HUDEP-2 (cell line): ENCODE measurements around the gene RAB36.
A peak's percentile ranks its signal among the peaks of the same experiment; 100 is the strongest.

Experiments used
- DNase-seq, 76 experiments: peaks; one replicate each; lab custom pipeline; 2025; ENCODE audit not compliant: unreplicated experiment in 76 of 76; lab: John Stamatoyannopoulos, UW

RAB36 gene

DNA sequence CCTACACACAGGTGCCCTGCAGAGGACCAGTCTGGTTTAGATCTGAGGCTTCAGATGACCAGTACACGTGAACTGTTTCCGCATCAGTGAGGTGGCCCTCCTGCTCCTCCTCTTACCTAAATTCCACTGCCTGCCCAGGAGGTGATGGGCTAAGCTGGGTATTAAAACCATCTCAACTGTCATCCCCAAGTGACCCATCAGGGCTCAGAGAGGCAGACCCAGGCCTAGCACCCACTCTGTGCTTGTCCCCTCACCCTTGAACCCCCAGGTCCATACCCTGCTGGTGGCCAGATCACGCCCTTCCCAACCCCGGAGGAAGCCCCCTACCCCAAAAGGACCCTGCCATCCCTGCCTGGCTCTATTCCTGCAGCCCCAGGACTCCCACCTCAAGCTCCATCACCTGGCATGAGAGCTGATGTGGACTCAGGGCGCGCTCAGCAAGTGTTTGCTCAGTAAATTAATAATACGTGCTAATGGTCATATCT is 24.8 kb upstream of the RAB36 start:
- DNase-seq, result no peak

DNA sequence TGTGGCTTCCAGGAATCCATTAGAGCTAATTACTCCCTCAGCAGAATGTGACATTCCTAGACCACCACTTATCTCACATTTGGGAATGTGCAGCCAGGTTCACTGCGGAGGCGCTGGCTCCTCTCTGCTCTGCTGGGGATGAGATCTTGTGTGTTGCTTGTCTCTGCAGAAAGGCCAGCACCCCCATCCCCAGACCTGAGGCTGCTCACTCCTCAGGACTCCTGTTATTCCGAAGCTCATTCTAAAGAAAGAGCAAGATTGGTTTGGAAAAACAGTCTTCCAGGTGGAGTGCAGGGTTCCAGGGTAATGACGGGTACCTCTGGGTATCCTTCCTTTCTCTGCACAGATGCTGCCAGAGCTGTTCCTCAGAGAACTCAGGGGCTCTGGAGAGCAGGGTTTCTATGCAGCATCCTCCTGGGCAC is 24.3 kb upstream of the RAB36 start:
- no peak for DNase-seq

DNA sequence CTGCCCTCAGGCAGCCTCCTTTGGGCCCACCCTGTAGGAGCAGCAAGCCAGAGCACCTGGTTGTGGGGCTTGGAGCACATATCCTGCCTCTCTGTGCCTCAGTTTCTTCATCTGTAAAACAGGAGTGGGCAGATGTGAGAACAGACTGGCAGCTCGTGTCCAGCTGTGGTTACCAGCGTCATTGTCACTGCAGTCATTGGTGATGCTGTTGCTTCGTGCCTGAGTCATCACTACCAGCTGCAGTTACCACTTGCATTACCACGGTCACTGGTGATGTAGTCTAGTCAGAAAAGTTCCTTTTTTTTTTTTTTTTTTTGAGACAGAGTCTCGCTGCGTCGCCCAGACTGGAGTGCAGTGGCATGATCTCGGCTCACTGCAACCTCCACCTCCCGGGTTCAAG is 23.9 kb upstream of the RAB36 start:
- DNase-seq, result no peak

DNA sequence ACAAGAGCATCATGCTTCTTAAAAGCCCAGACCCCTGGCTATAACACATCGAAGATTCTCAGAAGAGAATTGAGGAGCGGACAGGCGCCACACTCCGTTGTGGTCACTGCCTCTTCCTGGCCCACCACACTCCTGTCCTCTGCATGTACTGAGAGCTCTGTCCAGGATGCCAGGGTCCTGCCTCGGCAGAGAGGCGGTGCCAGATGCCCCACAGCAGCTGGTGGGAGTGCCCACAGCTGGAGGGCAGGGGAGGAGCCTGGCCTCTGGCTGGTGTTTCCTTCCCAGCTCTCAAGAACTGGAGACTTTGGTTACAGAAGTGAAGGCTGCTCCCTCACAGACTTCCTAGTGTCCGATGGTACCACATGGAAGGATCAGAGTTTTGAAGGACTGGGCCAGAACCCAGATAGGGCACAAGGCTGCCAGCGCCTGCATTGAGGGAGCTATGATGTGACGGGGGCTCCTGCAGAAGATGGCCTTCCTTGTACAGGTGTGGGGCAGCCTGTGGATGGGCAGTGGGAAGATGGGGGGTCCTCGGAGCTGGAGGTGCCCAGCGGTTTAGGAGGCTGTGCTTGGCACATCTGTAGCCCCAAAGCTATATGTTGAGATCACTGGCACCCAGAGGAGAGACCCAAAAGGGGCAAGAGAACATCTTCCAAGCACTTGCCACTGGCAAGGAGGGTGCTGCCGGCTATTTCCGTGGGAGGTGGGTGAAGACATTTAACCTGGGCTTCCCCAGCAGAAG is 22.9 kb upstream of the RAB36 start:
- no peak for DNase-seq

DNA sequence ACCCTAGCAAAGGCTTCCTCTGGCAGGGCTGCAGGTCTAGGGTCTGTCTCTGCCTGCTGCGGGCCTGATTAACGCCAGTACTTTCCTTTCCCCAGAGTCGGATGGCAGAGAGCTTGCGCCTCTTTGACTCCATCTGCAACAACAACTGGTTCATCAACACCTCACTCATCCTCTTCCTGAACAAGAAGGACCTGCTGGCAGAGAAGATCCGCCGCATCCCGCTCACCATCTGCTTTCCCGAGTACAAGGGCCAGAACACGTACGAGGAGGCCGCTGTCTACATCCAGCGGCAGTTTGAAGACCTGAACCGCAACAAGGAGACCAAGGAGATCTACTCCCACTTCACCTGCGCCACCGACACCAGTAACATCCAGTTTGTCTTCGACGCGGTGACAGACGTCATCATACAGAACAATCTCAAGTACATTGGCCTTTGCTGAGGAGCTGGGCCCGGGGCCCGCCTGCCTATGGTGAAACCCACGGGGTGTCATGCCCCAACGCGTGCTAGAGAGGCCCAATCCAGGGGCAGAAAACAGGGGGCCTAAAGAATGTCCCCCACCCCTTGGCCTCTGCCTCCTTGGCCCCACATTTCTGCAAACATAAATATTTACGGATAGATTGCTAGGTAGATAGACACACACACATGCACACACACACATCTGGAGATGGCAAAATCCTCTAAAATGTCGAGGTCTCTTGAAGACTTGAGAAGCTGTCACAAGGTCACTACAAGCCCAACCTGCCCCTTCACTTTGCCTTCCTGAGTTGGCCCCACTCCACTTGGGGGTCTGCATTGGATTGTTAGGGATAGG is 22.1 kb upstream of the RAB36 start:
- no peak for DNase-seq

DNA sequence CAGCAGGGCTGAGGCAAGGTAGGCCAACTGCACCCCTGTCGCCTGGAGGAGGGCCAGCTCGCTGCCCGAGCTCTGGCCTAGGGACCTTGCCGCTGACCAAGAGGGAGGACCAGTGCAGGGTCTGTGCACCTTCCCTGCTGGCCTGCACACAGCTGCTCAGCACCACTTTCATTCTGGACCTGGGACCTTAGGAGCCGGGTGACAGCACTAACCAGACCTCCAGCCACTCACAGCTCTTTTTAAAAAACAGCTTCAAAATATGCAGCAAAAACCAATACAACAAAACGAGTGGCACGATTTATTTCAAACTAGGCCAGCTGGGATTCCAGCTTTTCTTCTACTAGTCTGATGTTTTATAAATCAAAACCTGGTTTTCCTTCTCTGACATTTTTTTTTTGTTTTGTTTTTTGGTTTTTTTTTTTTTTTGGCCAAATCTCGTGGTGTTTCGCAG is 21.4 kb upstream of the RAB36 start:
- no peak for DNase-seq

DNA sequence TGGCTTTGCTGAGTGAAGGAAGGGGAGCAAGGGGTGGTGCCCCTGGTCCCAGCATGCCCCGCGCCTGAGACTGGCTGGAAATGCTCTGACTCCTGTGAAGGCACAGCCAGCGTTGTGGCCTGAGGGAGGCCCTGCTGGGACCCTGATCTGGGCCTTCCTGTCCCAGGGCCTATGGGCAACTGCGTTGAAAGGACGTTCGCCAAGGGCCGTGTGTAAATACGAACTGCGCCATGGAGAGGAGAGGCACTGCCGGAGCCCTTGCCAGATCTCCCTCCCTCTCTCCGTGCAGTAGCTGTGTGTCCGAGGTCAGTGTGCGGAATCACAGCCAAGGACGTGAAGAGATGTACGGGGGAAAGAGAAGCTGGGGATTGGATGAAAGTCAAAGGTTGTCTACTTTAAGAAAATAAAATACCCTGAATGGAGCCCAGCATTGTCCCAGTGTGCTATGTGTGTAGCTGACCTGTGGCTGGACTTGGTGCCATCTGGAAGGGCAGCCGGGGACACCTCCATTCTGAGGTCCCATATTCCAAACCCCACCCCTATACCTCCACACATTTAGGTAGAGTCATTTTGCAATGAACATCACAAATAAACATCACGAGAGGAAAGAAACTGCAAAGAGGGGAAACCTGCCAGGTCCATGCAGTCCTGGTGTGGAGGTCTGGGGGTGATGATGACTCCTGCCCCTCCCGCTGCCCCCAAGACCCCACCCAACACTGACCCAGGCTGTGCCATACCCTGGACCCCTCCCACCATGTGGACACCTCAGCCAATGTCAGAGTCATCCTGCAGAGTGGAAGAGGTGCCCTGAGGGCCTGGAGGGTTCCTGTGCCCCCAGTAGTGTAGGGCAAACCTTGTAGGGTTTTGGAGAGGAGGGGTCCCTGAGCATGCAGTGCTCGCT is 20.4 kb upstream of the RAB36 start:
- no peak for DNase-seq

DNA sequence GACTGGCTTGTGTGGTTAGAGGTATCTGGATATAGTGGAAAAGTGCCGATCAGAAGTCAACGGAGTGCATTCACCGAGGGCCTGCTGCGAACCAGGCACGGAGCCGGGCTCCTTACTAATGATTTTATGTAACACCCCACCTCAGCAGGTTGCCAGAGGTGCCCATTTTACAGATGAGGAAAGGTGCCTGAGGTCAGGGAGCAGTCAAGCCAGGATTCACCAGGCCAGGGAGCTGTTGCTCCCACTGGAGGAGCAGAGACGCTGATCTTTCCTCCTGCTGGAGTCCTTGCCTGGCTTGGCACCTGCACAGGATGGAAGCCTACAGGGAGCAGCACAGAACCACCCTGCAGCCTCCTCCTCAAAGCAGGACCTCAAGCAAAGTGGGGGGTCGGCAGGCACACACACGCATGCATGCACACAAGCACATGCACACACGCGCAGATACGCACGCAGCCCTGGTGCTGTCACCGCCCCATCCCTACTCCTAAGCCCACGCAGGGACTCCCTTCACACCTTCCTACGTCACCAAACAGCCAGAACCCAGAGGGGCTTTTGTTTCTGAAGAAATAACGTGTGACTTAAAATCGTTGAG is 19.7 kb upstream of the RAB36 start:
- DNase-seq, result no peak

DNA sequence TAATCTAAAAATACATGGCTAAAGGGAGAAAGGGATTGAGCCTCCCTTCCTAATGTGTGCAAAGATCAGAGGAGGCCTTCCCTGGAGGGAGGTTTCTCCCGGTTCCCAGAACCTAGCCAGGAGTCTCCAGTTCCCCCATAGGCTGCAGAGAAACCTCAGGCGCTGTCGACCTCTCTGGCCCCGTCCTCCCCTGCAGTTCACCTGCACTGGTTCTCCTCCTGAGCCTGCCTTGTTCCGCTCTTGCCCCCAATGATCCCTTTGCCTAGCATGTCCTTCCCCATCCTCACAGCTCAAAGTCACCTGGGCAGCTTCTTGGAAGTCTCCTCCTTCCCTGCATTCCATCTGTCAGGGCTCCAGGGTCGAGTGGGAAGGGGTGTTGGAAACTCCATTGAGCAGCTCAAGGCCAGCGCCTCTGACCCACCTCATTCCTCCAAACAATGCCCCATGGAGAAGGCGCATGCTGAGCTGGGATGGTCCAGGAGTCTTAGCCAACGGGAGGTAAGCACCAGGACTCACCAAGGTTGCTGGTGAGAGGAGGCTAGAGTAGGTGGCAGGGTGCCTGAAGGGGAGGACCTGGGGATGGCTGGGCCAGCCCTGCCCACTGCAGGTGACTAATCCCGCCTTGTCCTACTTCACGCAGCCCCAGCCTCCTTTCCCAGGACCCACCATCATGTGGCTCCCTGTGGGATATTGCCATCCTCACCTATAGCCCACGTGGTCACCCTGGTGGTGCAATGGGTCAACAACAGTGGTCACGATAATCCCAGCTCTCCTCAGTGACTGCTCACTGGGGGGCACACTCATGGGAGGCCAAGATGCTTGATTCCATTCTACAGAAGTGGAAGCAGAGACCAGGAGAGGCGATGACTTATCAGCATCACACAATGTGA is 18.9 kb upstream of the RAB36 start:
- no peak for DNase-seq

DNA sequence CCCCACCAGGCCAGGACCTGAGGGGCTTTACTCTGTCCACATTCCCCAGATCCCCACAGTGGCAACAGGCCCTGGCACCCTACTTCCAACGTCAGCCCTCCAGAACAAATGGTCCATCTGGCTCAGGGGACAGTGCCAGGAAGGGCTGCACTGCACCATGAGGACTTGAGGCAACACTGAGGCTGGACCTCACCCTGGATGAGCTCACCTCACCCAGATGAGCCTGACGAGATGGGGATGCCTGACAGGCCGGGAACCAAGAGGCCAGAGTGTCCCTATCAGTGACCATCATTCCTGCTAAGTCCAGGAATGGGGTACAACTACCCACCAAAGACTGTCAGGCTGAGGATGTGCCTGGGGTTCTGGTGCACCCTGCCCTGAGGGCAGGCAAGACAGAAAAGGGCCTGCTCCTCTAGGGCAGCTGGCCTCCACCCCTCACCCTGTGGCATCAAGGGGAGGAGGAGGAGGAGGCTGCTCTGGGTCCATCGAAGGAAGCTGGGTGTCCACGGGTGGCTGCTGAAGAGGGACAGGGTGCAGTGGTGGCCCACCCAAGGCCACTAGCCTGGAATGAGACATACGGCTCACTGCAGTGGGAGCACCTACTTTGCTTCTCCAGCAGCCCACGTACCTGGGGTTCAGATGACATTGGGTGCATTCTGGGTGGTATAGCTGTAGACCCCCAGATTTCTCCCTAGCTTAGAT is 18.1 kb upstream of the RAB36 start:
- DNase-seq, result no peak

DNA sequence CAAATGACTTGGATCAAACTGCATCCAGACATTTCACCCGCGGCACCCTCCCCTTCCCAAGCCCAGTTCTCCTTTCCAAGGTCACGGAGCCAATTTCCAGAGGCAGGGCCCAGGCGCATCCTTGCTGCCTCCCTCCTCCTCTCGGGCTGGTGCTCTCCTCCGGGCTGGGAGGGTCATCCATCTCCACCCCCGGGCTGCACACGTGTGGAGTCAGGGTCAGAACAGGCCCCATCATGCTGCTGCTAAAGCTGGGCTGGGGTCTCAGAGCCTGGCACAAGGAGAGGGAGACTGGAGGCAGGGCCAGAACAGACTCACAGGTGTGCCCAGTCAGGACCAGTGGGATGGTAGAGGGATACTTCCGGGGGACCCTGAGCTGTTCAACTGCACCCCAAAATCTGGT is 17.5 kb upstream of the RAB36 start:
- no peak for DNase-seq

DNA sequence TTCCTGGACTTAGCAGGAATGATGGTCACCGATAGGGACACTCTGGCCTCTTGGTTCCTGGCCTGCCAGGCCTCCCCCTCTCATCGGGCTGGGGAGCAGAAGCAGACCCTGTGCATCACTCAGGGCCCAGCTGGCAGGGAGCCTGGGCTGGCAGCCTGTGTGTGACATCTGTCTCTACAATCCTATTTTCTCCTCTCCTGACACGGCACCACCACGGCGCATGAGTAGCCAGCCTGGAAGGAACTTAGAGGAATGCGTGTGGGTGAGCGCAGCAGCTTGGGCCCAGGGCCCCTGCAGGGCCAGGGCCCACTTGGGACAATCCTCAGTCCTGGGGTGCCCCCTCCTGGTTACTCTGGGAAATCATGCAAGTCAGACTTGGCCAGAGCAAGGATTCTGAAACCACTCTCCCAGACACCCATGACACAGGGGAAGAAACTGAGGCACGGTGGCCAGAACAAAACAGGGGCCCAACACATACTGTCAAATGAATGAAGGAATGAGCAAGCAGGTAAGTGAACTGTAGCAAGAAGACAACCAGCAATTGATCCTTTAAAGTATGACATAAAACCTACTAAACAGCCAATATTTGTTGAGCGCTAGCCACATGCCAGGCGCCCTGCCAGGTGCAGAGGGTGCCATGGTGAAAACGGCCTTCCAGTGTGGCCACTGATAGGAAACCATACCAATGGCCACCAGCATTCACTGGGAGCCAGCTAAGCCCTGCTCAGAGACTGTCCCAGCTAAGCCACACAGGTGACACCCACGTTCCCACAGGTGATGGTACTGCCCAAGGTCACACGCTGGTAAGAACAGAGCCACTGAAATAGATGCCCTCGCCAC is 16.8 kb upstream of the RAB36 start:
- DNase-seq, result peak in 53 of 76 experiments; percentile 2 to 63 (median 30)

DNA sequence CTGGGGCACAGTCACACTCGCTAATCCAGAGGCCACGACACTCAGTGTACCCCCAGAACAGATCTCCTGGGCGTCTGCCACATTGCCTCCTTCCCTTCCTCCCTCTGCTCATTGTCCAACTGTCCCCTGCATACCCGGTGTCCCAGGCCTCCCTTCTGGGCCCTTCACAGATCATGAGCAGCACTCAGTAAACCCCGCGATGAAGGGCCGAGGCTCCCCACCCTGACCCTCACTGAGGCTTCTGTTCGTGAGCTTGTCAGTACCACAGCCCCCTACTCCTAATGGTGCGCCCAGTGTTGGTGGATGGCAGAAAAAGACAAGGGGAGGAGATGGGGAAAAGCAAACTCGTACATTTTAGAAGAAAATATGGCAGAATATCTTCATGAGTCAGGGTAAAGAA is 16.1 kb upstream of the RAB36 start:
- no peak for DNase-seq

DNA sequence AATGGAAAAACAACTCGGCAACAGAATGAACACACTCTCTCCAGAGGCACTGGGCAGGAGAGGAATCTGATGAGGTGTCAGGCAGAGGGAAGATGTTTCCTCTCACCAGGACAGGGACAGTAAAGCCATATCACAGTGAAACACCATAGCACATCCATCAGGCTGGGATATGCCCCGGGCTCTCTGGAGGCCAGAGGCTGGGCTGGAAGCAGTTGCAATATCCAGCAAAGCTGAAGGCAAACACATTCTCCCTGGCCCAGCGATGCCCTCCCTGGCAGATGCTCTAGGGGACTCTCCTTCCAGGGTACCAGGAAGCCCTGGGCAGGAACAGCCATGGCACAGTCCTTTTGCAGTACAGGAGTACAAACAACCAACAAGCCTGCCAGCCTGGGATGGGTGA is 14.6 kb upstream of the RAB36 start:
- no peak for DNase-seq

DNA sequence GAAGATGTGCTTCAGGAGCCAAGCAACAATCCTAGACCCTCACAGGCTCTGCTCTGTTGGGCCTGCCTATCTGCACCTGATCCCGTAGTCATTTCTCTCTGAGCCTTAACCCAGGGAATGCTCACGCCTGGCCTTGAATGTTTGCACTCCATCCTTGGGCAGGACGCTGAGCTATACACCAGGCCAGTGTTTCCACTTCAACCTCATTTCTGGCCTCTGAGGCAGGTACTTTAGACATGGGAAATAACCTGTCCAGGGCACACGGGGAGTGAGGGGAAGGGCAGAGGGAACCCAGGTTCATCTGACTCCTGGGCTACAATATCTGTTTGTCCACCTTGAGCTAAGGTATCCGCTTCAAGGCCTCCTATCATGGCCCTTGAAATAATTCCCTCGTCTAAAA is 13.3 kb upstream of the RAB36 start:
- DNase-seq, result no peak

DNA sequence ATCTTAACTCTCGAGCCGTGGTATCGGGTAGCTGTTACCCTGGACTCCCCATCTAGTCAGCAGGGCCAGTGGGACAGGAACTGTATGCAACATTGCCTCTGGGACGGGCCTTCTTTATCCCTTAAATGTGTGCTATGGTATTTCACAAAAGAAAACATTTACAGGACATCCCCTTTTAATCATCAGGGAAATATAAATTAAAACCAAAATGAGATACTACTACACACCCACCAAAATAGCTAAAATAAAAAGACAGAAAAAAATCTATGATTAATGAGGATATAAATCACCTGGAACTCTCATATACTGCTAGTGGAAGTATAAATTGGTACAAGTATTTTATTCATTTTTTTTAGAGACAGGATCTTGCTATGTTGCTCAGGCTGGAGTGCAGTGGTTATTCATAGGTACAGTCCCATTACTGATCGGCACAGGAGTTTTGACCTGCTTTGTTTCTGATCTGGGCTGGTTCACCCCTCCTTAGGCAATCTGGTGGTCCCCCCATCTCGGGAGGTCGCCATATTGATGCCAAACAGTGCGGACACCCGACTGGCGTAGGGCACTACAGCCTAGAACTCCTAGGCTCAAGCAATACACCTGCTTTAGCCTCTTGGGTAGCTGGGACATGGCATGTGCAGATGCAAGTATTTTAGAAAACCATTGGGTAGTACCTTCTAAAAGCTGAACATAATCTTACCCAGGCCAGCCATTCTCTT is 12.7 kb upstream of the RAB36 start:
- no peak for DNase-seq

DNA sequence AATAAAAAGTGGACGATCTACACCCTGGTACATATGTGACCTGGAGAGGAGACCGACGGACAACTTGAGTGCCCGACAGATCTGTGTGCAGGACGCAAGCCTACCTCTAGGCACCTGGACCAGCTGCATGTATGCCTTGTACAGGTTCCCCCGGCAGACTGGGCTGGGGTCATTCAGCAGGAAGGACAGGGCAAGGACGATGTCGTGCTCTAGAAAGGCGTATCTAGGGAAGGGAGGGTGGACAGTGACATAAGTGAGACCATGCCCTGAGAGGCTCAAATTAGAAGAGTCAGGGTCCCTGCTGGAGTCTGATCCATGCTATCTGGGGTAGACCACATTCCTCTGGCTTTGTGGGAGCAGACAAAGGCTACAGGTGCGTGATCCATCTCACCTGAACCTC is 11.4 kb upstream of the RAB36 start:
- no peak for DNase-seq
